IMR-90 (cell line): ENCODE results near the gene PRDX5. TPM values are rescaled to one million over a fixed set of nuclear protein-coding genes. Genes with fewer than 3 reads are reported as not detected.

Source experiments
- ATAC-seq: fragments of 200-7000 bp; cut with Tn5 transposase; 2 replicates; pipeline ENCODE4 v1.9.1; 2020; ENCODE audit warnings: low read depth, mild to moderate bottlenecking, moderate library complexity
- BruUV-seq: library from RNA; stranded (reverse); fragments of 400-500 nt; replicated peaks from 2 replicates; lab custom pipeline; 2021; lab: Mats Ljungman, UMichigan
- CTCF ChIA-PET: fragments of 300-600 bp; formaldehyde crosslinking; extraction: SDS; loops from one replicate; lab custom pipeline; 2021; ENCODE audit warnings: antibody characterized with exemption; lab: Yijun Ruan, JAX
- POLR2A ChIA-PET: fragments of 300-600 bp; sonication (Branson Sonifier 250); formaldehyde crosslinking; loops from one replicate; lab custom pipeline; 2022; ENCODE audit warnings: antibody characterized with exemption; ENCODE audit not compliant: unreplicated experiment; lab: Charles Lee
- DNase-seq: peaks from one replicate; pipeline ENCODE4 v3.0.0; 2013
- H2AFZ ChIP-seq: replicated peaks from 2 replicates; pipeline ENCODE3; 2013; ENCODE audit warnings: low read length, mild to moderate bottlenecking; ENCODE audit not compliant: poor library complexity
- H2AK5ac ChIP-seq: 2 replicates; pipeline ENCODE4 v1.6.1; 2013; ENCODE audit warnings: low read depth, low read length, inconsistent platforms
- H2AK9ac ChIP-seq: replicated peaks from 2 replicates; pipeline ENCODE3; 2013; ENCODE audit warnings: mild to moderate bottlenecking, low read depth, low read length, moderate library complexity; ENCODE audit not compliant: poor library complexity
- H2BK120ac ChIP-seq: 2 replicates; pipeline ENCODE4 v1.6.1; 2013; ENCODE audit warnings: low read depth, low read length, inconsistent platforms
- H2BK15ac ChIP-seq: 3 replicates; pipeline ENCODE4 v1.6.1; 2013; ENCODE audit warnings: low read depth, low read length, inconsistent platforms
- H2BK20ac ChIP-seq: 2 replicates; pipeline ENCODE4 v1.6.1; 2013; ENCODE audit warnings: low read depth, mild to moderate bottlenecking, inconsistent platforms, low read length, moderate library complexity
- H2BK5ac ChIP-seq: 2 replicates; pipeline ENCODE4 v1.6.1; 2013; ENCODE audit warnings: mild to moderate bottlenecking, low read depth, low read length, inconsistent platforms; ENCODE audit not compliant: poor library complexity, severe bottlenecking
- H3K14ac ChIP-seq: replicated peaks from 2 replicates; pipeline ENCODE4 v1.6.1; 2013; ENCODE audit warnings: low read depth, low read length, inconsistent platforms
- H3K18ac ChIP-seq: 2 replicates; pipeline ENCODE4 v1.6.1; 2013; ENCODE audit warnings: low read depth, low read length, control low read depth
- H3K23ac ChIP-seq: 2 replicates; pipeline ENCODE4 v1.6.1; 2013; ENCODE audit warnings: low read depth, low read length, inconsistent platforms
- H3K27ac ChIP-seq: 2 replicates; pipeline ENCODE4 v1.5.1; 2013; ENCODE audit warnings: mild to moderate bottlenecking, control low read depth, low read length; ENCODE audit not compliant: insufficient read depth
- H3K27me3 ChIP-seq: 2 replicates; pipeline ENCODE4 v1.6.1; 2013; ENCODE audit warnings: low read length; ENCODE audit not compliant: control insufficient read depth, insufficient read depth
- H3K36me3 ChIP-seq: 2 replicates; pipeline ENCODE4 v1.6.1; 2013; ENCODE audit warnings: low read length, mixed read lengths; ENCODE audit not compliant: control insufficient read depth, insufficient read depth
- H3K4ac ChIP-seq: 2 replicates; pipeline ENCODE4 v1.6.1; 2013; ENCODE audit warnings: low read depth, low read length, inconsistent platforms
- H3K4me1 ChIP-seq: 2 replicates; pipeline ENCODE4 v1.6.1; 2013; ENCODE audit warnings: low read length, mixed read lengths; ENCODE audit not compliant: control insufficient read depth, insufficient read depth
- H3K4me2 ChIP-seq: 2 replicates; pipeline ENCODE4 v1.6.1; 2013; ENCODE audit warnings: low read depth, mild to moderate bottlenecking, control low read depth, low read length, moderate library complexity
- H3K4me3 ChIP-seq: 2 replicates; pipeline ENCODE4 v1.5.1; 2013; ENCODE audit warnings: low read depth, mild to moderate bottlenecking, control low read depth, low read length, moderate library complexity; ENCODE audit not compliant: insufficient read depth
- H3K56ac ChIP-seq: 2 replicates; pipeline ENCODE4 v1.6.1; 2013; ENCODE audit warnings: low read length, inconsistent platforms; ENCODE audit not compliant: insufficient read depth; ENCODE audit errors: extremely low read depth
- H3K79me1 ChIP-seq, 2 experiments: 2 replicates each; pipeline ENCODE4 v1.6.1; 2013; ENCODE audit warnings: low read length in 2 of 2, inconsistent platforms in 1 of 2, low read depth in 1 of 2
- H3K9ac ChIP-seq: 2 replicates; pipeline ENCODE4 v1.6.1; 2013; ENCODE audit warnings: low read depth, low read length, control low read depth
- H3K9me1 ChIP-seq: 2 replicates; pipeline ENCODE4 v1.6.1; 2013; ENCODE audit warnings: low read length, inconsistent platforms; ENCODE audit not compliant: insufficient read depth
- H3K9me3 ChIP-seq: 2 replicates; pipeline ENCODE4 v1.6.1; 2013; ENCODE audit warnings: low read length; ENCODE audit not compliant: control insufficient read depth, insufficient read depth
- H4K20me1 ChIP-seq: 2 replicates; pipeline ENCODE4 v1.6.1; 2013; ENCODE audit warnings: low read length, inconsistent platforms; ENCODE audit not compliant: insufficient read depth
- H4K5ac ChIP-seq: 2 replicates; pipeline ENCODE4 v1.6.1; 2013; ENCODE audit warnings: mild to moderate bottlenecking, low read depth, low read length, control low read depth
- H4K8ac ChIP-seq, 2 experiments: 2 replicates each; pipeline ENCODE4 v1.6.1; 2013; ENCODE audit warnings: low read depth in 2 of 2, low read length in 2 of 2, control low read depth in 1 of 2, inconsistent platforms in 1 of 2
- H4K91ac ChIP-seq: 2 replicates; pipeline ENCODE4 v1.6.1; 2013; ENCODE audit warnings: low read depth, low read length, inconsistent platforms; ENCODE audit not compliant: insufficient read depth
- BHLHE40 ChIP-seq: fragments of 150-350 bp; IDR thresholded peaks from 2 replicates; pipeline ENCODE4 v1.6.1; 2016; ENCODE audit warnings: mild to moderate bottlenecking, low read depth, low read length
- CEBPB ChIP-seq: IDR thresholded peaks from 2 replicates; pipeline ENCODE4 v1.6.1; 2012; ENCODE audit warnings: low read depth, low read length, improper control_type of control experiment
- ELK1 ChIP-seq: fragments of 150-350 bp; IDR thresholded peaks from 2 replicates; pipeline ENCODE4 v1.6.1; 2016; ENCODE audit warnings: low read depth, mild to moderate bottlenecking, low read length, moderate library complexity, borderline replicate concordance
- MAFK ChIP-seq: IDR thresholded peaks from 2 replicates; pipeline ENCODE4 v1.6.1; 2012; ENCODE audit warnings: low read depth, low read length, improper control_type of control experiment
- MAZ ChIP-seq: IDR thresholded peaks from 2 replicates; pipeline ENCODE4 v1.6.1; 2012; ENCODE audit warnings: low read depth, mild to moderate bottlenecking, low read length, improper control_type of control experiment, moderate library complexity, borderline replicate concordance
- MXI1 ChIP-seq: IDR thresholded peaks from 2 replicates; pipeline ENCODE4 v1.6.1; 2012; ENCODE audit warnings: low read depth, mild to moderate bottlenecking, low read length, moderate library complexity, borderline replicate concordance
- NFE2L2 ChIP-seq: fragments of 150-350 bp; IDR thresholded peaks from 2 replicates; pipeline ENCODE4 v1.6.1; 2016; ENCODE audit warnings: low read depth, mild to moderate bottlenecking, low read length
- POLR2A ChIP-seq: IDR thresholded peaks from 2 replicates; pipeline ENCODE4 v1.6.1; 2012; ENCODE audit warnings: mild to moderate bottlenecking, low read depth, low read length
- RAD21 ChIP-seq: IDR thresholded peaks from 2 replicates; pipeline ENCODE4 v1.6.1; 2012; ENCODE audit warnings: low read length, improper control_type of control experiment
- RCOR1 ChIP-seq: IDR thresholded peaks from 2 replicates; pipeline ENCODE4 v1.6.1; 2012; ENCODE audit warnings: mild to moderate bottlenecking, low read length, improper control_type of control experiment; ENCODE audit not compliant: insufficient replicate concordance
- RFX5 ChIP-seq: IDR thresholded peaks from 2 replicates; pipeline ENCODE4 v1.8.0; 2012; ENCODE audit warnings: low read depth, mild to moderate bottlenecking, low read length, moderate library complexity
- SMC3 ChIP-seq: fragments of 150-350 bp; IDR thresholded peaks from 2 replicates; pipeline ENCODE4 v1.6.1; 2016; ENCODE audit warnings: low read depth, mild to moderate bottlenecking, antibody characterized with exemption, low read length, moderate library complexity
- USF2 ChIP-seq: fragments of 150-350 bp; IDR thresholded peaks from 2 replicates; pipeline ENCODE4 v1.6.1; 2017; ENCODE audit warnings: mild to moderate bottlenecking, antibody characterized with exemption, low read length, low read depth
- WGBS, 2 experiments: methylation state at CpG; one replicate each; pipeline versions ENCODE4 v1.1.5 to v1.1.7; 2013; ENCODE audit warnings: missing lambda C conversion rate in 2 of 2; ENCODE audit not compliant: insufficient read length in 1 of 2; ENCODE audit errors: extremely low coverage in 2 of 2; 5-methylcytosine and 5-hydroxymethylcytosine counted together
- dilution Hi-C: fragments of 300-500 bp; cut with HindIII; formaldehyde crosslinking; loops from one replicate; pipeline ENCODE4 v1.14.3; 2018; ENCODE audit warnings: low sequenced_read_pairs; ENCODE audit not compliant: unreplicated experiment
- in situ Hi-C: fragments of 300-500 bp; cut with MboI; formaldehyde crosslinking; loops from 3 replicates; pipeline ENCODE4 v1.14.3; 2019; ENCODE audit warnings: low sequenced_read_pairs, inconsistent platforms, mixed read lengths
- intact Hi-C: fragments of 100-400 bp; cut with micrococcal nuclease; formaldehyde crosslinking; loops from 2 replicates; pipeline ENCODE4 v1.10.0; 2022
- polyA plus RNA-seq, 3 experiments: library from polyadenylated mRNA; depleted of rRNA; stranded (reverse); fragments of >200 nt; gene quantifications; 2 replicates each; pipeline ENCODE4 v1.2.3, GENCODE V29; 2012; ENCODE audit warnings: low replicate concordance in 1 of 3
- total RNA-seq: library from RNA; depleted of rRNA; stranded (reverse); fragments of >200 nt; gene quantifications from 2 replicates; pipeline ENCODE4 v1.2.3, GENCODE V29; 2012

PRDX5 gene
- total and polyA plus RNA-seq, 2 of the 4 experiments (the other 2 are of a cell fraction), result 120 to 292 TPM

DNA sequence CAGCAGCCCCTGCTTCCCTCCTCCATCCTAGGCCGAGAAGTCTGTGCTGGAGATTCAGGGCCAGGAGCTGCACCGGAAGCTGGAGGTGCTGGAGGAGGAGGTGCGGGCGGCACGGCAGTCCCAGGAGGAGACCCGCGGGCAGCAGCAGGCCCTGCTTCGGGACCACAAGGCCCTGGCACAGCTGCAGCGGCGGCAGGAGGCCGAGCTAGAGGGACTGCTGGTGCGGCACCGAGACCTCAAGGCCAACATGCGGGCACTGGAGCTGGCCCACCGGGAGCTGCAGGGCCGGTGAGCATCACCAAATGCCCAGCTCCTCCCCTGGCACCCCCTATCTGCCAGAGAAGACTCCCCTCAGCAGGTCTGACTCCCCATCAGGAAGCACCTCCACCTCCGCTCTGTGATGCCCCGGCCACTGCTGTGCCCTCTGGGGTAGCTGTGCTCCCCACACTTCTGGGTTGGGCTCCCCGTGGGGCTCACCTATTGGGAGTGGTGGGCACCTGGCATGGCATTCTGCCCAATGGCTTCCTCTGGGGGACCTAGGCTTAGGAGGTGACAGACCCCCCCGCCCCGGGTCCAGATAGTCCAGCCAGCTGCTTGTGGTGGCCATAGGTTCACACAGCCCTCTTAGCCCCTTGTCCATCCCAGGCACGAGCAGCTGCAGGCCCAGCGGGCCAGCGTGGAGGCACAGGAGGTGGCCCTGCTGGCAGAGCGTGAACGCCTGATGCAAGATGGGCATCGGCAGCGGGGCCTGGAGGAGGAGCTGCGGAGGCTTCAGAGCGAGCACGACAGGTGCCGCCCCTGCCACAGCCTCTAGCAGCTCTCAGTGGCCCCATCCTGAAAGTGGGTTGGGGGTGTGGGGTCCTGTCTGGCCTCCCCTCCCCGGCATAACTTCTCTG is 34.4 kb downstream of the PRDX5 start:
- Histone ChIP-seq H3K79me1 (peaks cover 0 to 3% of the 10 kb centered on the region in 2 experiments; a peak in 1 of 4 replicates), H3K27me3 (no peaks in the 10 kb centered on the region), H4K91ac (no peak overlapping the region), H3K36me3 (no peaks in the 10 kb centered on the region), H3K27ac (no peak overlapping the region), H2BK15ac (no peak overlapping the region), H3K23ac (no peak overlapping the region), H3K4me3 (no peak overlapping the region), H3K9me1 (peaks cover 4% of the 10 kb centered on the region; the same call in 1 of the 2 replicates), H3K18ac (no peak overlapping the region), H2AFZ (no peak overlapping the region), H3K4me2 (no peak overlapping the region), H3K9me3 (no peaks in the 10 kb centered on the region), H4K5ac (no peak overlapping the region), H2AK9ac (no peak overlapping the region), H3K14ac (no peak overlapping the region), H3K9ac (no peak overlapping the region), H2BK120ac (no peak overlapping the region), H4K8ac (no peak overlapping the region), H2BK20ac (no peak overlapping the region), H4K20me1 (no peaks in the 10 kb centered on the region), H3K4me1 (peaks cover 6% of the 10 kb centered on the region), H2AK5ac (no peak overlapping the region), H3K4ac (no peak overlapping the region), H3K56ac (no peak overlapping the region), H2BK5ac (no peak overlapping the region)
- ATAC-seq, result no peak
- ChIA-PET CTCF (interaction anchor here (1.1 to 1.6 kb wide), 2 partner anchors 21 to 336 kb away, joined by 3 to 4 read pairs; no protein-coding TSS in a partner anchor), POLR2A (no interaction called here)
- WGBS, 2 experiments, result 75% methylated on average over 6 of the region's 33 CpGs; no CpG with 5 or more reads in 1 of the 2 experiments
- TF ChIP-seq SMC3 (no peak), USF2 (no peak), CEBPB (no peak), RFX5 (no peak), RCOR1 (no peak), BHLHE40 (no peak), POLR2A (no peak), MAZ (no peak), MAFK (no peak), RAD21 (no peak), NFE2L2 (no peak), MXI1 (no peak), ELK1 (no peak)
- BruUV-seq, result no TSS peak
- dilution Hi-C loops (no loop called here), in situ Hi-C loops (no loop called here), intact Hi-C loops (no loop called here)
- DNase-seq, result no peak
